ENCODE data around the gene TAPT1. TPM values are rescaled to one million over a fixed set of nuclear protein-coding genes. Genes with fewer than 3 reads are reported as not detected.

TAPT1 gene
- total and polyA plus RNA-seq, 2 of the 13 experiments (the other 11 are each of a cell fraction or from before 2014, with no cell fraction given) = 24.5 to 25.3 TPM

DNA sequence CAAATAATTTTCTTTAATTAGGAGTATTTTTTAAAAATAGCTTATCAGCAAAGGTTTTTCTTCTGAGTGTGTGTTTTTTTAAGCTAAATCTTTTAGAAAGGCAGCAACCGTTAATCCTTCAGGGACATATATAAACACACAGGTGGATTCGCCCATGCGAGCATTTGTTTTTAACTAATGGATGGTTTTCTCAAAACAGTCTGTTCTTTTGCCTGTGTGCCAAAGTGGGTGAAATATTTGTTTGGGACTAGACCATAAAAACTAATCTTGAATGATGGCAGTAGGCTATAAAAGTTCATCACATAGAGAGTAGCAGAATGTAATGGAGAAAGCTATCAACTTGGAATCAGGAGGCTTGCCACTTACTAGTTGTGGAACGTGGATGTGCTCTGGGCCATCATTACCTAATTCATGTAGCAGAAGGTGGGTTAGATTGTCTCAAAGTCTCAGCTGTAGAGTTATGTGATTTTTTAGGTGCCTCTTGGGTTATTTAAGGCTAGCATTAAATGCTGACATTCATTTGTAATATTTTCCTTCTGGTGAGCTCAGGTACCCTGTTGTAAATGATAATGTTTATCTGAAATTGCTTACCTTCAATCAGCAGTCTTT, 7.4 kb upstream of the TAPT1 start:
- ATAC-seq = no peak
- WGBS (ENCODE audit: low lambda C conversion rate) = 98% methylated on average over 4 of the region's 4 CpGs
- H3K4me1 ChIP-seq (ENCODE audit: insufficient read depth, low read length) = peaks cover 16% of the 10 kb centered on the region
- no peaks in the 10 kb centered on the region for H3K27me3 ChIP-seq (ENCODE audit: control insufficient read depth in 1 of 2, insufficient read depth in 2 of 2, low read length in 2 of 2)
- in situ Hi-C loops (cut with HindIII; ENCODE audit: extremely low pct_ligation_motif_present, low pct_unique_long_range_greater_than_20kb) (no loop called here), intact Hi-C loops (cut with micrococcal nuclease; ENCODE audit: unreplicated experiment) (no loop called here)
- H3K27ac ChIP-seq (ENCODE audit: extremely low read length, insufficient read depth, low read length) = no peak overlapping the region
- no peaks in the 10 kb centered on the region for H3K36me3 ChIP-seq (replicated peaks in 1 of 2; ENCODE audit: control insufficient read depth in 1 of 2, insufficient read depth in 2 of 2, low read length in 2 of 2)
- no peaks in the 10 kb centered on the region for H4K20me1 ChIP-seq (ENCODE audit: insufficient read depth, low read length)
- H3K79me2 ChIP-seq (ENCODE audit: insufficient read depth, low read length) = no peaks in the 10 kb centered on the region
- TF ChIP-seq, protein P1, sequence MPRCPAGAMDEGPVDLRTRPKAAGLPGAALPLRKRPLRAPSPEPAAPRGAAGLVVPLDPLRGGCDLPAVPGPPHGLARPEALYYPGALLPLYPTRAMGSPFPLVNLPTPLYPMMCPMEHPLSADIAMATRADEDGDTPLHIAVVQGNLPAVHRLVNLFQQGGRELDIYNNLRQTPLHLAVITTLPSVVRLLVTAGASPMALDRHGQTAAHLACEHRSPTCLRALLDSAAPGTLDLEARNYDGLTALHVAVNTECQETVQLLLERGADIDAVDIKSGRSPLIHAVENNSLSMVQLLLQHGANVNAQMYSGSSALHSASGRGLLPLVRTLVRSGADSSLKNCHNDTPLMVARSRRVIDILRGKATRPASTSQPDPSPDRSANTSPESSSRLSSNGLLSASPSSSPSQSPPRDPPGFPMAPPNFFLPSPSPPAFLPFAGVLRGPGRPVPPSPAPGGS (CRISPR knock-in tag; IDR thresholded peaks at IDR 0.05) = no peak
- TF ChIP-seq SP2 (CRISPR knock-in tag; IDR thresholded peaks at IDR 0.05) (no peak), GPN1 (CRISPR knock-in tag; IDR thresholded peaks at IDR 0.05; ENCODE audit: borderline replicate concordance) (no peak), ZNF570 (CRISPR knock-in tag; IDR thresholded peaks at IDR 0.05; ENCODE audit: borderline replicate concordance) (no peak), ZNF382 (CRISPR knock-in tag; IDR thresholded peaks at IDR 0.05; ENCODE audit: borderline replicate concordance) (no peak), GRHL1 (CRISPR knock-in tag; conservative IDR thresholded peaks at IDR 0.05) (no peak)
- CTCF ChIA-PET (ENCODE audit: low intra/inter-chr PET ratio, low total read pairs) = no interaction called here
- no peak overlapping the region for H3K4me2 ChIP-seq (ENCODE audit: low read depth, low read length)
- H3K9ac ChIP-seq (ENCODE audit: insufficient read depth, low read depth, low read length) = no peak overlapping the region
- no peak overlapping the region for H3K4me3 ChIP-seq (replicated peaks in 1 of 3; ENCODE audit: insufficient read depth in 1 of 3, low read depth in 2 of 3, low read length in 3 of 3)
- no peak overlapping the region for H2AFZ ChIP-seq (ENCODE audit: low read length)
- no peak for DNase-seq (ENCODE audit: low spot score)
- POLR2A ChIA-PET = no interaction called here
- FAIRE-seq = no peak
- H3K9me3 ChIP-seq (ENCODE audit: low read length) = no peaks in the 10 kb centered on the region
- BruUV-seq (replicated peaks) = no TSS peak

Measured in HepG2 (cell line).